OCI-LY7 (cell line): ENCODE measurements around the gene TSPAN9. TPM values are rescaled to one million over a fixed set of nuclear protein-coding genes. Genes with fewer than 3 reads are reported as not detected.

Source experiments
- BruUV-seq: library from RNA; stranded (reverse); fragments of 400-500 nt; replicated peaks from 2 replicates; lab custom pipeline; 2021; lab: Mats Ljungman, UMichigan
- CTCF ChIA-PET: fragments of 300-600 bp; sonication (Branson Sonifier 250); formaldehyde crosslinking; loops from one replicate; lab custom pipeline; 2022; ENCODE audit warnings: antibody characterized with exemption; ENCODE audit not compliant: unreplicated experiment; lab: Charles Lee
- POLR2A ChIA-PET: fragments of 300-600 bp; sonication (Branson Sonifier 250); formaldehyde crosslinking; loops from one replicate; lab custom pipeline; 2022; ENCODE audit warnings: antibody characterized with exemption; lab: Charles Lee
- DNase-seq: peaks from one replicate; pipeline ENCODE4 v3.0.0-alpha.2; 2015; ENCODE audit warnings: low spot score
- H2AFZ ChIP-seq: fragments of 200-600 bp; sonication (generic), shearing (Covaris generic); 2 replicates; pipeline ENCODE4 v1.6.1; 2014; ENCODE audit warnings: mild to moderate bottlenecking, antibody characterized with exemption, low read length, moderate library complexity
- H3K27ac ChIP-seq: fragments of 200-600 bp; sonication (generic); 2 replicates; pipeline ENCODE4 v1.5.1; 2014; ENCODE audit warnings: mixed run types, low read depth, mild to moderate bottlenecking, moderate library complexity, low read length, inconsistent platforms; ENCODE audit not compliant: poor library complexity, severe bottlenecking
- H3K36me3 ChIP-seq: fragments of 200-600 bp; sonication (generic); 2 replicates; pipeline ENCODE4 v1.6.1; 2014; ENCODE audit warnings: mild to moderate bottlenecking, antibody characterized with exemption, low read length, moderate library complexity, mixed read lengths; ENCODE audit not compliant: insufficient read depth
- H3K4me1 ChIP-seq: fragments of 200-600 bp; sonication (generic); 2 replicates; pipeline ENCODE4 v1.5.1; 2014; ENCODE audit warnings: mild to moderate bottlenecking, low read length; ENCODE audit not compliant: insufficient read depth, poor library complexity, severe bottlenecking
- H3K4me2 ChIP-seq: fragments of 200-600 bp; sonication (generic); 2 replicates; pipeline ENCODE4 v1.6.1; 2014; ENCODE audit warnings: mild to moderate bottlenecking, low read length
- H3K4me3 ChIP-seq: fragments of 200-600 bp; sonication (generic); 2 replicates; pipeline ENCODE4 v1.5.1; 2014; ENCODE audit warnings: mild to moderate bottlenecking, low read depth, low read length; ENCODE audit not compliant: poor library complexity, severe bottlenecking
- H3K79me2 ChIP-seq: fragments of 200-600 bp; sonication (generic); 2 replicates; pipeline ENCODE4 v1.6.1; 2016; ENCODE audit warnings: low read depth, mild to moderate bottlenecking, low read length, moderate library complexity, mixed read lengths; ENCODE audit not compliant: insufficient read depth
- H3K9me2 ChIP-seq: fragments of 200-600 bp; sonication (generic); 2 replicates; pipeline ENCODE4 v1.6.1; 2016; ENCODE audit warnings: mild to moderate bottlenecking, low read length, mixed read lengths; ENCODE audit not compliant: insufficient read depth
- H3K9me3 ChIP-seq: fragments of 200-600 bp; sonication (generic); 2 replicates; pipeline ENCODE4 v1.6.1; 2014; ENCODE audit warnings: mild to moderate bottlenecking, mixed run types, low read length, mixed read lengths
- H4K20me1 ChIP-seq: fragments of 200-600 bp; sonication (generic); 2 replicates; pipeline ENCODE4 v1.6.1; 2014; ENCODE audit warnings: mild to moderate bottlenecking, antibody characterized with exemption, low read length, moderate library complexity, mixed read lengths; ENCODE audit not compliant: insufficient read depth
- EZH2phosphoT487 ChIP-seq: fragments of 200-600 bp; sonication (generic); IDR thresholded peaks from 2 replicates; pipeline ENCODE4 v1.6.1; 2018; ENCODE audit warnings: low read depth, borderline replicate concordance, mild to moderate bottlenecking, mixed run types, antibody characterized with exemption, low read length, moderate library complexity, mixed read lengths
- intact Hi-C: fragments of 100-400 bp; cut with micrococcal nuclease; formaldehyde crosslinking; loops from one replicate; pipeline ENCODE4 v1.10.0; 2022; ENCODE audit not compliant: unreplicated experiment
- total RNA-seq, 2 experiments: library from RNA; depleted of rRNA in 1 of 2; stranded (reverse); fragments of >200 nt in 1 of 2; shearing (Covaris generic) in 1 of 2; gene quantifications; 2 replicates each; pipeline ENCODE4 v1.2.3, GENCODE V29; 2014 to 2022
- TF ChIP-seq, protein P1 (sequence below): fragments of 200-600 bp; sonication (generic); conservative IDR thresholded peaks from 2 replicates; pipeline ENCODE4 v1.5.1; 2014; ENCODE audit warnings: mild to moderate bottlenecking, antibody characterized with exemption, low read length, moderate library complexity, mixed read lengths

The TSPAN9 gene
- total RNA-seq, 2 experiments from 2014 or later = 0.50 to 0.74 TPM

DNA sequence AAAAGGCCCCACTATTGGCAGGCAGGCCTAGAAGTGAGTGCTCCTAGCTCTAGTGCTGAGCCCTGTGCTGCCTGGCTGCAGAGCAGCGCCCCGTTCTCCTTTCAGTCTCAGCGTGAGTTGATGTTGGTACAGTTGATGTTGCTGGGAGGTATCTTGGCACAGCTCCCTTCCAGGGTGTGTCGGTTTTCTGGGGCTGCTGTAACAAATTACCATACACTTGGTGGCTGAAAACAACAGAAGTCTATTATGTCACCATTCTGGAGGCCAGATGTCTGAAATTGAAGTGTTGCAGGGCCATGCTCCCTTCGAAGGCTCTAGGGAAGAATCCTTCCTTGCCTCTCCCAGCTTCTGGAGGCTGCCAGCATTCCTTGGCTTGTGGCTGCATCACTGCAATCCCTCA, 151.4 kb downstream of the TSPAN9 start:
- DNase-seq = no peak
- intact Hi-C loops = no loop called here
- no peaks in the 10 kb centered on the region for H3K79me2 ChIP-seq
- peaks cover 40% of the 10 kb centered on the region for H3K4me1 ChIP-seq
- no TSS peak for BruUV-seq
- H3K9me3 ChIP-seq = no peaks in the 10 kb centered on the region; the same call in 1 of the 2 replicates
- ChIA-PET CTCF (interaction anchor here (0.9 kb wide), 1 partner anchor 25 kb away, joined by 3 read pairs; no protein-coding TSS in a partner anchor), POLR2A (interaction anchor here (1.1 kb wide), 1 partner anchor 10 kb away, joined by 3 read pairs; no protein-coding TSS in a partner anchor)
- H4K20me1 ChIP-seq = no peaks in the 10 kb centered on the region
- no peaks in the 10 kb centered on the region for H3K36me3 ChIP-seq
- H2AFZ ChIP-seq = no peak overlapping the region
- H3K4me3 ChIP-seq = no peak overlapping the region
- H3K27ac ChIP-seq = peak overlapping the region; percentile 72
- peak overlapping the region; percentile 9; the same call in 1 of the 2 replicates for H3K4me2 ChIP-seq
- H3K9me2 ChIP-seq = no peaks in the 10 kb centered on the region
- TF ChIP-seq EZH2phosphoT487 = no peak
- TF ChIP-seq, protein P1, sequence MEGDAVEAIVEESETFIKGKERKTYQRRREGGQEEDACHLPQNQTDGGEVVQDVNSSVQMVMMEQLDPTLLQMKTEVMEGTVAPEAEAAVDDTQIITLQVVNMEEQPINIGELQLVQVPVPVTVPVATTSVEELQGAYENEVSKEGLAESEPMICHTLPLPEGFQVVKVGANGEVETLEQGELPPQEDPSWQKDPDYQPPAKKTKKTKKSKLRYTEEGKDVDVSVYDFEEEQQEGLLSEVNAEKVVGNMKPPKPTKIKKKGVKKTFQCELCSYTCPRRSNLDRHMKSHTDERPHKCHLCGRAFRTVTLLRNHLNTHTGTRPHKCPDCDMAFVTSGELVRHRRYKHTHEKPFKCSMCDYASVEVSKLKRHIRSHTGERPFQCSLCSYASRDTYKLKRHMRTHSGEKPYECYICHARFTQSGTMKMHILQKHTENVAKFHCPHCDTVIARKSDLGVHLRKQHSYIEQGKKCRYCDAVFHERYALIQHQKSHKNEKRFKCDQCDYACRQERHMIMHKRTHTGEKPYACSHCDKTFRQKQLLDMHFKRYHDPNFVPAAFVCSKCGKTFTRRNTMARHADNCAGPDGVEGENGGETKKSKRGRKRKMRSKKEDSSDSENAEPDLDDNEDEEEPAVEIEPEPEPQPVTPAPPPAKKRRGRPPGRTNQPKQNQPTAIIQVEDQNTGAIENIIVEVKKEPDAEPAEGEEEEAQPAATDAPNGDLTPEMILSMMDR = no peak

DNA sequence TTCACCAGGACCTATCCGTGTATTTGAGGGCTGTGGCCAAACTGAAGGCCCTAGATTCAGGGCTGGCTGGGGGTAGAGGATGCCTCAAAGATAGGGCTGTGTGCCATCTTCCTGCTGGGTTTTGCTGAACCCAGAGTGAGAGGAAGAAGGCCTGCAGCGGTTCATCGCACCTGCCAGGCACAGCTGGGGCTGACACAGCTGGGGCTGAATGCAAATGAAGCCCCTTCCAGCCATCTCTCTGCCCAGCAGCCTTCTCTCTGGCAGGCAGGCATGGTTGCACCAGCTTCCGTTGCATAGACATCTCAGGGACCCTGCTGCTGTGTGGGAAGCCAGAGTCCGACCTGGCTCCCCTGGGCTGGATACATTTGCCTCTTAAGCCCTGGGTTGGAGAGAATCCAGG, 152.4 kb downstream of the TSPAN9 start:
- DNase-seq = peak; percentile 93
- no peaks in the 10 kb centered on the region for H3K79me2 ChIP-seq
- BruUV-seq = no TSS peak
- CTCF ChIA-PET = no interaction called here
- no peaks in the 10 kb centered on the region for H3K9me2 ChIP-seq
- H4K20me1 ChIP-seq = no peaks in the 10 kb centered on the region
- H3K27ac ChIP-seq = peak overlapping the region; percentile 72
- no peaks in the 10 kb centered on the region; the same call in 1 of the 2 replicates for H3K9me3 ChIP-seq
- H3K4me1 ChIP-seq = peaks cover 40% of the 10 kb centered on the region
- intact Hi-C loops = loop anchor here (1.0 kb wide), 1 partner anchor 50 kb away; no protein-coding TSS in a partner anchor
- TF ChIP-seq, protein P1 = no peak
- TF ChIP-seq EZH2phosphoT487 = no peak
- no peaks in the 10 kb centered on the region for H3K36me3 ChIP-seq
- peak overlapping the region; percentile 57 for H3K4me2 ChIP-seq
- H3K4me3 ChIP-seq = peak overlapping the region; percentile 19
- POLR2A ChIA-PET = no interaction called here
- H2AFZ ChIP-seq = peak overlapping the region; percentile 25; the same call in 1 of the 2 replicates

DNA sequence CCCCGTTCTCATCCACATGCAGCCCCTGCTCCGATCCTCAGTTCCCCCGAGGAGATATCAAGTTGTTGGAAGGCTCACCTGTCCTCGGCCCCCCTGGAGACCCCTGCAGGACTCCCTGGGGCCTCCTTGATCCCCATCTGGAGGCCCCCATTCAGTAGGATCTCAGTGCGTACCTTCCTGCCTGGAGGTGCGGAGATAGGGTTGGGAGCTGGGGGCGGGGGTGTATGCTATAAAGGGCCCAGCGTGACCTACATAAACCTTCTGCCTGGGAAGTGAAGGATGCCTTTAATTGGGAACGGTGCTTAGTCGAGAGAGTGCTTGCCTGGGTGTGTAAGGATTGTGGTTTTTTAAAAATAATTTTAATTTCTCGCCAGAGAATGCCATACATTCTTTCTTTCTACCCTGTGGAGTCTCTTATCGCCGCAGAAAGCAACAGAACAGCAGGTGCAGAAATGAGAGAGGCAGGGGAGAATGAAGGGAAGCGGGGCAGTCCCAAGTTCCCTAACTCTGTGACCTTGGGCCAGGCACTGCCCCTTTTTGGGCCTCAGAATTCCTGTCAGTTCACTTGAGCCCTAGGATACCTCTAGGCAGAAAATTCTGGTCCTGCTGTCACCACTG, 153.7 kb downstream of the TSPAN9 start:
- no peak overlapping the region for H2AFZ ChIP-seq
- H3K79me2 ChIP-seq = no peaks in the 10 kb centered on the region
- H3K27ac ChIP-seq = no peak overlapping the region
- H4K20me1 ChIP-seq = no peaks in the 10 kb centered on the region
- DNase-seq = no peak
- H3K9me2 ChIP-seq = no peaks in the 10 kb centered on the region
- BruUV-seq = no TSS peak
- ChIA-PET CTCF (no interaction called here), POLR2A (no interaction called here)
- intact Hi-C loops = no loop called here
- no peaks in the 10 kb centered on the region for H3K36me3 ChIP-seq
- TF ChIP-seq, protein P1 = no peak
- TF ChIP-seq EZH2phosphoT487 = no peak
- peaks cover 40% of the 10 kb centered on the region for H3K4me1 ChIP-seq
- peak overlapping the region; percentile 57; the same call in 1 of the 2 replicates for H3K4me2 ChIP-seq
- H3K9me3 ChIP-seq = no peaks in the 10 kb centered on the region; the same call in 1 of the 2 replicates
- H3K4me3 ChIP-seq = no peak overlapping the region
